ENCODE results near the gene MRPL51. TPM values are rescaled to one million over a fixed set of nuclear protein-coding genes. Genes with fewer than 3 reads are reported as not detected.
"Not testable (repeated sequence)": the region's sequence is repeated elsewhere in the genome, so short reads cannot be mapped to it uniquely, and the experiment has no call there.

MRPL51 gene
- total RNA-seq, 2 experiments from 2014 or later: 152 to 338 TPM

GRCh38 chr12:6469092-6469491 is 24.0 kb downstream of the MRPL51 start:
- Histone ChIP-seq H3K4me1 (ENCODE audit: insufficient read depth, low read length, poor library complexity, severe bottlenecking) (peaks cover 37% of the 10 kb centered on the region), H3K27ac (ENCODE audit: low read depth, low read length, poor library complexity, severe bottlenecking) (no peak overlapping the region), H4K20me1 (ENCODE audit: insufficient read depth, low read length) (peaks cover 16% of the 10 kb centered on the region; the same call in 1 of the 2 replicates), H3K4me3 (ENCODE audit: low read depth, low read length, poor library complexity, severe bottlenecking) (peak overlapping the region; percentile 86), H3K4me2 (ENCODE audit: low read length) (peak overlapping the region; percentile 98), H2AFZ (ENCODE audit: low read length) (no peak overlapping the region), H3K9me2 (ENCODE audit: insufficient read depth, low read length) (no peaks in the 10 kb centered on the region), H3K36me3 (ENCODE audit: insufficient read depth, low read length) (peaks cover 52% of the 10 kb centered on the region), H3K9me3 (ENCODE audit: low read length) (0 out of 2 replicates have a peak, but pooled peaks cover 5% of the 10 kb centered on the region), H3K79me2 (ENCODE audit: insufficient read depth, low read depth, low read length) (peaks cover 25% of the 10 kb centered on the region)
- no peak for TF ChIP-seq EZH2phosphoT487 (IDR thresholded peaks at IDR 0.05; ENCODE audit: borderline replicate concordance, low read depth, low read length)
- no peak for TF ChIP-seq CTCF (conservative IDR thresholded peaks at IDR 0.05; ENCODE audit: low read length)
- TSS peak; percentile 63 for BruUV-seq (replicated peaks)
- DNase-seq (ENCODE audit: low spot score): no peak
- intact Hi-C loops (cut with micrococcal nuclease; ENCODE audit: unreplicated experiment): loop anchor here (5.0 kb wide), 1 partner anchor 132 kb away; no protein-coding TSS in a partner anchor
- CTCF ChIA-PET (ENCODE audit: unreplicated experiment): interaction anchor here (1.3 kb wide), 1 partner anchor 44 kb away, joined by 3 read pairs; no protein-coding TSS in a partner anchor
- POLR2A ChIA-PET: interaction anchor here (0.6 to 3.8 kb wide), 11 partner anchors 8 to 175 kb away, joined by 3 to 27 read pairs (median 6); partner anchors contain the start of genes CD27 and TAPBPL

- Histone ChIP-seq H2AFZ (ENCODE audit: low read length) (no peak overlapping the region), H3K4me3 (ENCODE audit: low read depth, low read length, poor library complexity, severe bottlenecking) (peak overlapping the region; percentile 86), H4K20me1 (ENCODE audit: insufficient read depth, low read length) (peaks cover 16% of the 10 kb centered on the region; the same call in 1 of the 2 replicates), H3K27ac (ENCODE audit: low read depth, low read length, poor library complexity, severe bottlenecking) (no peak overlapping the region), H3K4me2 (ENCODE audit: low read length) (peak overlapping the region; percentile 98), H3K9me2 (ENCODE audit: insufficient read depth, low read length) (no peaks in the 10 kb centered on the region), H3K36me3 (ENCODE audit: insufficient read depth, low read length) (peaks cover 61% of the 10 kb centered on the region), H3K79me2 (ENCODE audit: insufficient read depth, low read depth, low read length) (peaks cover 25% of the 10 kb centered on the region), H3K9me3 (ENCODE audit: low read length) (0 out of 2 replicates have a peak, but pooled peaks cover 5% of the 10 kb centered on the region), H3K4me1 (ENCODE audit: insufficient read depth, low read length, poor library complexity, severe bottlenecking) (peaks cover 46% of the 10 kb centered on the region)
- TF ChIP-seq CTCF (conservative IDR thresholded peaks at IDR 0.05; ENCODE audit: low read length) (no peak), EZH2phosphoT487 (IDR thresholded peaks at IDR 0.05; ENCODE audit: borderline replicate concordance, low read depth, low read length) (no peak)
- intact Hi-C loops (cut with micrococcal nuclease; ENCODE audit: unreplicated experiment): loop anchor here (5.0 kb wide), 1 partner anchor 131 kb away; no protein-coding TSS in a partner anchor
- ChIA-PET CTCF (ENCODE audit: unreplicated experiment) (interaction anchor here (1.3 kb wide), 1 partner anchor 43 kb away, joined by 3 read pairs; no protein-coding TSS in a partner anchor), POLR2A (interaction anchor here (1.2 to 3.8 kb wide), 3 partner anchors 7 to 41 kb away, joined by 4 to 27 read pairs (median 7); no protein-coding TSS in a partner anchor)
- BruUV-seq (replicated peaks): no TSS peak
- DNase-seq (ENCODE audit: low spot score): no peak
Observed at GRCh38 chr12:6468283-6468575, 24.8 kb downstream of the MRPL51 start.

GRCh38 chr12:6467571-6468282 is 25.3 kb downstream of the MRPL51 start:
- Histone ChIP-seq H4K20me1 (ENCODE audit: insufficient read depth, low read length) (peaks cover 16% of the 10 kb centered on the region; the same call in 1 of the 2 replicates), H3K79me2 (ENCODE audit: insufficient read depth, low read depth, low read length) (peaks cover 25% of the 10 kb centered on the region), H3K36me3 (ENCODE audit: insufficient read depth, low read length) (peaks cover 66% of the 10 kb centered on the region), H3K4me2 (ENCODE audit: low read length) (peak overlapping the region; percentile 98), H3K4me3 (ENCODE audit: low read depth, low read length, poor library complexity, severe bottlenecking) (peak overlapping the region; percentile 86), H3K4me1 (ENCODE audit: insufficient read depth, low read length, poor library complexity, severe bottlenecking) (peaks cover 51% of the 10 kb centered on the region)
- H2AFZ ChIP-seq (ENCODE audit: low read length); CTCF ChIA-PET (ENCODE audit: unreplicated experiment); H3K27ac ChIP-seq (ENCODE audit: low read depth, low read length, poor library complexity, severe bottlenecking); H3K9me2 ChIP-seq (ENCODE audit: insufficient read depth, low read length); H3K9me3 ChIP-seq (ENCODE audit: low read length); DNase-seq (ENCODE audit: low spot score); BruUV-seq (replicated peaks): not testable (repeated sequence)
- POLR2A ChIA-PET: interaction anchor here (3.8 kb wide), 1 partner anchor 41 kb away, joined by 27 read pairs; no protein-coding TSS in a partner anchor
- intact Hi-C loops (cut with micrococcal nuclease; ENCODE audit: unreplicated experiment): loop anchor here (5.0 kb wide), 1 partner anchor 130 kb away; no protein-coding TSS in a partner anchor

GRCh38 chr12:6466751-6467150 is 26.3 kb downstream of the MRPL51 start:
- Histone ChIP-seq H3K79me2 (ENCODE audit: insufficient read depth, low read depth, low read length) (peaks cover 25% of the 10 kb centered on the region), H3K4me1 (ENCODE audit: insufficient read depth, low read length, poor library complexity, severe bottlenecking) (peaks cover 61% of the 10 kb centered on the region), H3K36me3 (ENCODE audit: insufficient read depth, low read length) (peaks cover 73% of the 10 kb centered on the region), H4K20me1 (ENCODE audit: insufficient read depth, low read length) (peaks cover 16% of the 10 kb centered on the region; the same call in 1 of the 2 replicates)
- H3K27ac ChIP-seq (ENCODE audit: low read depth, low read length, poor library complexity, severe bottlenecking); BruUV-seq (replicated peaks); H3K4me3 ChIP-seq (ENCODE audit: low read depth, low read length, poor library complexity, severe bottlenecking); DNase-seq (ENCODE audit: low spot score); H2AFZ ChIP-seq (ENCODE audit: low read length); H3K4me2 ChIP-seq (ENCODE audit: low read length); H3K9me2 ChIP-seq (ENCODE audit: insufficient read depth, low read length); H3K9me3 ChIP-seq (ENCODE audit: low read length); CTCF ChIA-PET (ENCODE audit: unreplicated experiment): not testable (repeated sequence)
- intact Hi-C loops (cut with micrococcal nuclease; ENCODE audit: unreplicated experiment): loop anchor here (5.0 kb wide), 1 partner anchor 129 kb away; no protein-coding TSS in a partner anchor
- POLR2A ChIA-PET: interaction anchor here (2.2 kb wide), 1 partner anchor 23 kb away, joined by 10 read pairs; the partner anchor contains the start of gene CD27

Measured in OCI-LY7 (cell line).